ENCODE measurements around the gene MCUB. TPM values are rescaled to one million over a fixed set of nuclear protein-coding genes. Genes with fewer than 3 reads are reported as not detected.
A peak's percentile ranks its signal among the peaks of the same experiment; 100 is the strongest.

Gene MCUB
- total RNA-seq, 1 donor from 2014 or later: 15.8 TPM

DNA sequence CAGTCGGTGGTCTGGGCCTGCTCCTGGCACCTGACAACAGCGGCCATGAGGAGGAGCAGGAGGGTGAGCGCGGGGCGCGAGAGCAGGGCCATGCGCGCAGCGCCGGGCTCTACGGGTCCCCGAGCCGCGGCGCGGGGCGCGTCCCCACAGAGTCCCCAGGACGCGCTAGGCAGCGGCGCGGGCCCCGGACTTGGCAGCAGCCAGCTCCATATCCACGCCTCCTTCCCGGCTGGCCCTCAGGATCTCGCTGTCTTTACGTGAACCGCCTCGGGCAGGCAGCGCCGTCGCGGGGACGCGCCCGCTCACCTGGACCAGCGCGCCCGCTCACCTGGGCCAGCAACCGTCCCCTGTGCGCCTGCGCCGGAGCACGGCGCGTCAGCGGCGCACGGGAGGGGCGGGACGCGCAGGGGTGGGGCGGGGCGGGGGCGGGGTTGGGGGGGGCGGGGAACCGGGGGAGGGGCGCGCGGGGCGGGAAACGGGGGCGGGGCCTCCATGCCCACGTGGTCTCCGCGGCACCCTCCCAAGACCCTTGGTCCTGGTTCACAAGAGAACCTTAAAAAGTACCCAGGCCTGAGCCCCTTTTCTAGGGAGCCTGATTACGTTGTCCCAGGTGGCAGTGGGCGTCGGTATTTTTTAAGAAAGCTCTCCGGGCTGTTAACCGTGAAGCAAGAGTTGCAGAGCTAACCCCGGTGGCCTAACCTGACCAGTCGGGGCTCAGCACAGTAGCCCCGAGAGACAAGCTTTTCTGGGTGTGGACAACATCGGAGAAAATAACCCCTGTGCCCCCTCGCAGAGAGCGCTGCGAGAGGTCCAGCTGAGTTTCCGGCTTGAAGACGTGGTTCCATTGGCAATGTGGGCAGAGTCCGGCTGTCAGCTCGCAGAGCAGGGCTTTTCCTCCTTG is 169.9 kb downstream of the MCUB start, which contains the start of gene PLA2G12A:
Gene PLA2G12A, minus strand, starts transcription at position 353 of the 901 bp plus-strand sequence. Its CDS starts 261 bp downstream, at position 92.
- peak; percentile 45 for DNase-seq

DNA sequence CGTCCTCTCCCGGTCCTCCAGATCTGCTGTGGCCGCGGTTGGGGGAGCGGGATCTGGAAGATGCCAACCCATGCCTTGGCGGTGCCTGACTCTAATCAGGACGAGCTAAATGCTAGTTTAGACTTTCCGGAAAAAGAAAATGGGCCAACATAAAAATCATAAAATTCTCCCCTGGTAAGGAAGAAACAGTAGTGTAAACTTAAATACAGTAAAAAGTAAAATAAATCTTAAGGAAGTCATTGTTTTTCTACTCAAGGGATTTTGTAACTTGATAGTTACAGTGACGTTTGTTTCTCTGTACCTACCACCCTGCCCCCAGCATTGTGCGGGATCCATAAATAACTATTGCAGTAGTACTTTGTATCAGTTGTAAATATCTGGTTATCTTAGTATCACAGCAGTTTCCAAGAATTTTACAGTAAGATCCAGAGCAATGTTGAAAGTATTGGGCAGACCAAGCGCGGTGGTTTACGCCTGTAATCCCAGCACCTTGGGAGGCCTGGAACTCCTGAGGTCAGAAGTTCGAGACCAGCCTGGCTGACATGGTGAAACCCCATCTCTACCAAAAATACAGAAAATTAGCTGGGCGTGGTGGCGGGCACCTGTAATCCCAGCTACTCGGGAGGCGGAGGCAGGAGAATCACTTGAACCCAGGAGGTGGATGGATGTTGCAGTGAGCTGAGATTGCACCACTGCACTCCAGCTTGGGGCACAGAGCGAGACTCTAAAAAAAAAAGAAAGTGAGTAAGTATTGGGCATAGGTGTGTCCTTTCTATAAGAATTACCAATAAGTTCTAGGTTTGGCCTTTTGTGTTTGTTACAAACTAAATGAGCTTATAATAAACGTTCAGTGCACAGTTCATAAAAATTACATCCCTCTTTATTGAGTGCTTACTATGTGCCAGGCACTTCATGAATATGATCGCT is 170.8 kb downstream of the MCUB start:
- no peak for DNase-seq

DNA sequence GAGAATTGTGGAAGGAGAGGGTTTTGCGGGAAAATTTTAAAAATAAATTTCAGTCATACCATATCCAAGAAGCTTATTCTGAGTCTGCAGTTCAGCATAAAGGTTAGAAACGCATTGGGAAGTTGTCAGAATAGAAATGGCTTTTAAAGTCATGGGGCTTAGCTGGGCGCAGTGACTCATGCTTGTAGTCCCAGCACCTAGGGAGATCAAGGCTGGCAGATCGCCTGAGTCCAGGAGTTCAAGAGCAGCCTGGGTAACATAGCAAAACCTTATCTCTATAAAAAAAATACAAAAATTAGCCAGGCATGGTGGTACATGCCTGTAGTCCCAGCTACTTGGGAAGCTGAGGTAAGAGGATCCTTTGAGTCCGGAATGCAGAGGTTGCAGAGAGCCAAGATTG is 173.7 kb downstream of the MCUB start:
- no peak for DNase-seq

DNA sequence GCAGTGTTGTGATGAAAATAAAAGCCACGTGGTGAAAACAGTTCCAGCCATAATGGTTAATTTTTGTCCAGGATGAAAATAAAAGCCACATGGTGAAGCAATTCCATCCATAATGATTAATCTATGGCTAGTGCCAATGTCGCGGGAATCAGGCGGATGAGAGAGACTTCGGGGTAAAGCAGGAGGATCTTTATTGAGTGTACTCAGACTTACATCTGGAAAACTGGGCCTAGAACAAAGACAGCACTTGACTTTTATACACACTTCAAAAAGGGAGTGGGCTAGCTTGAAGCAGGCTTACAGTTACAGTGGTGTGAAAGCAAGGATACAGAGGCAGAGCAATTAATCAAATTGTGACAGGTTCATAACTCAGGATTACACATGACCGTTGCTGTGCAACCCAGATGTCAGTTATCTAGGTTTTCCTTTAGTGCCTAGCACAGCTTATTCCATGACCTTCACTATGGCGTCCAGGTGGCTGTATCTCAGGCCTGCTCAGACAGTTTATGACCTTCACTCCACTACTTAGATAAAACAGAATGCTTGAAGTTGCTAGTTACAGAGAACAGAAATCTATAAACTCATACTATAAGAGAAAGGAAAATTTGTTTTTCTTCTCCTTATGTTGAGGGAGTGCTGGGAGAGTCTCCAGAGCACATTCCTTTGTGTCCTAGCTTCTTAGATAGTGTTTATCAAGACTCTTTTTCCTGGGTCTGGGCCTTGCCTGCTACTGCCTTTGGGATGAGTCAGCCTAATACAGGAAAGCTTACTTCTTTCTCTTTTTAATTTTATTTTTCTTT is 175.7 kb downstream of the MCUB start:
- DNase-seq: no peak

Small RNAs within 50 kb of the gene (small RNA-seq; reads per million reads assigned to genes)
- not detected for gene HIGD1AP14 (ENCODE audit: low replicate concordance)

Other genes starting within 250 kb of the MCUB start
- gene SEC24B, start 126.4 kb upstream of the MCUB start, total RNA-seq: 22.9 TPM
- 19.8 TPM for gene CASP6, start 143.2 kb downstream of the MCUB start, total RNA-seq
- 15.0 TPM for gene PLA2G12A, start 169.8 kb downstream of the MCUB start, total RNA-seq
- 10.1 TPM for gene CFI, start 241.8 kb downstream of the MCUB start, total RNA-seq